HTERT RPE-1 (cell line): ENCODE data around the gene ANKRD39.

ENCODE experiments used
- in situ Hi-C: fragments of 300-500 bp; cut with MboI; formaldehyde crosslinking; loops from 4 replicates; pipeline ENCODE4 v1.14.3; 2020; ENCODE audit warnings: low sequenced_read_pairs

The ANKRD39 gene

GRCh38 chr2:96831679-96832078 is 26.1 kb downstream of the ANKRD39 start:
- in situ Hi-C loops, result no loop called here

DNA sequence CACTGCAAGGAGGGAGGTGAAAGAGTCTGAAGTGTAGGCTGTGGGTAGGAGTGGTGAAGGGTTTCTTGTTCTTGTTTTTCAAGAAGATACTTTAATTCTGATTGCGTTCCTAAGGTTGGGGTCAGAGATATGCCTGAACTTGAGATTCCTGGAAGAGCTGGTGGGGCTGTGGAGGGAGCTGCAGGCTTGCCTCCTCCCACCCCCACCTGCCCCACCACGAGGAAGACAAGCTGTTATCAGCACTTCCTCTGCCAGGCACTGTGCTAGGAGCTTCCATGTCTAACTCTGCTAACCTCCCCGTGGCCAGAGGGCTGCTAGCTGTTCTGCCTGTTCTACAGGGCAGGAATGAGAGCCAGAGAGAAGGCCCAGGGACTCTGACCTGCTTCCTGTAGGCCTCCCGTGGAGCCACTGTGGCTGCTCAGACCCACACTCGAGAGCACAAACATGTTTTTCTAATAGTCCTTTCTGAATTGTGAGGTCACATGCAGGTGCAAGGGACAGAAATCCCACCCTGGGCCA is 27.7 kb downstream of the ANKRD39 start:
- in situ Hi-C loops, result no loop called here

GRCh38 chr2:96828874-96829273 is 28.9 kb downstream of the ANKRD39 start:
- in situ Hi-C loops, result no loop called here

- in situ Hi-C loops, result no loop called here
Observed at GRCh38 chr2:96828436-96828835, 29.4 kb downstream of the ANKRD39 start.

DNA sequence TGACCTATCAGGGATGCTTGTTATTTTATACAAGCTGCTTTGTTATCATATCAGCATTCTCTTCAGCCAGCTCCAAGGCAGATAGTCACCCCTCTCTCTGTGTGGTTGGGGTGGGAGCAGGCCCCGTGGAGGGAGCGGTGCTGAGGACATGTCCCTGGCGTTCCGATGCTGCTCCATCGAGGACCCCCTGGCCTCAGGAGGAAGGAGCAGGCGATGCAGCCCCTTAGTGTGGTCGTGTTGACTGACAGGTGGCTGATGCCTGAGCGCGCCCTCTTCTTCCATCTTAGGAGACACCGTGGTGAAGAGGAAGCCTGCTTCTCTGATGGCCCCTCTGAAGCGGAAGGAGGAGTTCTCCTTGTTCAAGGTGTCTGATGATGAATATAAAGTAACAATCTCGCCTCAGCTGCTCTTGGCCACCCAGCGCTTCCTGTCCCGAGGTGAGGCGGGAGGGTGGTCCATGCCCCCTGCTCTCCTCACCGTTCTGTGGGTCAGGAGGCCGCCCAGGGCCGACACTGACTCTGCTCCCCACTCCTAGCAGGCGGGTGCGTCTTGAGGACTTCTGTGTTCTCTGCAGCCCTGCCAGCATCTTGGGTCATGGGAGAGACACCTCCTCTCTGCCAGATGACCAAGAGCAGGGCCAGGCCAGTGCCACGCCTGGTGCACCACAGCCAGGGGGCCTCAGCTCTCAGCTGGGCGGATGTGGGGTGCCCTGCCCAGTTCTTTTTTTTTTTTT is 31.1 kb downstream of the ANKRD39 start:
- in situ Hi-C loops, result no loop called here

- in situ Hi-C loops, result no loop called here
Observed at GRCh38 chr2:96825057-96825456, 32.8 kb downstream of the ANKRD39 start.

GRCh38 chr2:96824079-96824870 is 33.5 kb downstream of the ANKRD39 start:
- in situ Hi-C loops, result no loop called here

GRCh38 chr2:96823198-96823597 is 34.6 kb downstream of the ANKRD39 start:
- in situ Hi-C loops, result no loop called here

DNA sequence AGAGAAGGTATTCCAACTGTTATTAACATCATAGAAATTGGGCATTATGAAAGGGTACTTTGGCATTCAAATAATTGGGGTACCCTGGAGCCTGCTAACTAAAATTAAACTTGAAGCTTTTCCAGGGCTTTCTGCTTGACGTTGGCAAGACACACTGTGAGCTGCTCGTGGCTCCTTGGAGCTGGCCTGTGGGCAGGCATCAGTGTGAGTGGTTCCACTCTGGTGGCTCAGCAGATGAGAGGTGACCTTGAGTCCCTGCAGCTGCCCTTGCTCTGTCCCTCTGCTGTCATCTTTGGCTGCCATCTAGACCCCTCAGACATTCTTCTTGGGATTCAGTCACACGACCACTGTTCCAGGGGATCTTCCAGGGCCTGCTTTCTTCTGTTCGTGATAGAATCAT is 35.0 kb downstream of the ANKRD39 start:
- in situ Hi-C loops, result no loop called here

GRCh38 chr2:96821113-96821675 is 36.6 kb downstream of the ANKRD39 start:
- in situ Hi-C loops, result no loop called here

- in situ Hi-C loops, result no loop called here
Observed at GRCh38 chr2:96819876-96820511, 37.8 kb downstream of the ANKRD39 start.

DNA sequence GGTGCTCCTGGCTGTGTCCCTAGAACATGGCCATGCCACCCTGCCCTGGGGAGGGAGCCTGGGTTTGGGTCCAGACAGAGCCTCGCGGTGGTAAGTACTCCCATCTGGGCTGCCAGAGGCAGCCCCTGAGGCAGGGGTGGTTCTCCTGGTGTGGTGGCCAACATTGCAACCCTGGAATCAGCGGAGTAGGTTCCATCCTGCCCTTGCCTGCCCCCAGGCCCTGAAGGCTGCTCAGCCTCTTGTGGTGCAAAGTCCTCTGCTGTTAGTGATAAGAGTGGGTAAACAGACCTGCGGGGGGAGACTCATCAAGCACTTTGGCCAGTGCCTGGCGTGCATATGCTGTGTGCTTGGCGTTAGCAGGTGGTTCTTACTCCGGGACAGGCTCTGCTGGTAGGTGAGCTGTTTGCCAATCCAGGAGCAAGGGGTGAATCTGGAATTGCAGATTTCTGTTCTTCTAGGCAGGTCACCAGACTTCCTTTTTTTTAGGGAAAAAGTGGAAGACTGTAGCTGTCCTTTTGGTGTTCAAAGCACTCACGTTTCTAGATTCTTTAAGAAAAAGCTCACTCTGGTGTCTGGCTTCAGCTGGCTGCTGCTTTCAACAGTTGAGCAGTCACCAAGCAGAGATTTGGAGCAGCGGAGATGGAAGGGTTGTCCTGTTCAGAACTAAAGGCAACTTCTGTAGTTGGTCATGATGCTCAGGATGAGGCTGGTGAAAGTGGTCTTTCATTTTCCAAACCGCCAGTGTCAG is 38.5 kb downstream of the ANKRD39 start:
- in situ Hi-C loops, result no loop called here

- in situ Hi-C loops, result no loop called here
Observed at GRCh38 chr2:96817882-96818281, 39.9 kb downstream of the ANKRD39 start.

DNA sequence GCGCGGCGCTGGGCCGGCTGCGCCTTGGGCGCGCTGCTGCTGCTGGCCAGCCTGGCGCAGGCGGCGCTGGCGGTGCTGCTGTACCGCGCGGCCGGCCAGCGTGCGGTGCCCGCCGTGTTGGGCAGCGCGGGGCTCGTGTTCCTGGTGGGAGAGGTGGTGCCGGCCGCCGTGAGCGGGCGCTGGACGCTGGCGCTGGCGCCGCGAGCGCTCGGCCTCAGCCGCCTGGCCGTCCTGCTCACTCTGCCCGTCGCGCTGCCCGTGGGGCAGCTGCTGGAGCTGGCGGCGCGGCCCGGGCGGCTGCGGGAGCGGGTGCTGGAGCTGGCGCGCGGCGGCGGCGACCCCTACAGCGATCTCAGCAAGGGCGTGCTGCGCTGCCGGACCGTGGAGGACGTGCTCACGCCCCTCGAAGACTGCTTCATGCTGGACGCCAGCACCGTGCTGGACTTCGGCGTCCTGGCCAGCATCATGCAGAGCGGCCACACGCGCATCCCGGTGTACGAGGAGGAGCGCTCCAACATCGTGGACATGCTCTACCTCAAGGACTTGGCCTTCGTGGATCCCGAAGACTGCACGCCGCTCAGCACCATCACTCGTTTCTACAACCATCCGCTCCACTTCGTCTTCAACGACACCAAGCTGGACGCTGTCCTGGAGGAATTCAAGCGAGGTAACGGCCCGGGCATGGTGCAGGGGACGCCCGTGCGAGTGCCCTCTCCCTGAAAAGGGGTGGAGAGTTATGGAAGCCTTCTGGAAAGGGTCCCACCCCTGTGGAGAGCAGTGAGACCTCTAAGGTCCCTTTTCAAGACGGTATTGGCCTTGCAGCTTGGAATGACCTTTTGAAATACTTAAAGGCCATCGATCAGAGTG is 40.7 kb downstream of the ANKRD39 start:
- in situ Hi-C loops, result no loop called here

- in situ Hi-C loops, result no loop called here
Observed at GRCh38 chr2:96816127-96816835, 41.5 kb downstream of the ANKRD39 start, which contains the start of gene CNNM3. TSS of gene CNNM3 (plus strand) at chr2:96816268. CDS start at chr2:96816278, 10 bp downstream.

DNA sequence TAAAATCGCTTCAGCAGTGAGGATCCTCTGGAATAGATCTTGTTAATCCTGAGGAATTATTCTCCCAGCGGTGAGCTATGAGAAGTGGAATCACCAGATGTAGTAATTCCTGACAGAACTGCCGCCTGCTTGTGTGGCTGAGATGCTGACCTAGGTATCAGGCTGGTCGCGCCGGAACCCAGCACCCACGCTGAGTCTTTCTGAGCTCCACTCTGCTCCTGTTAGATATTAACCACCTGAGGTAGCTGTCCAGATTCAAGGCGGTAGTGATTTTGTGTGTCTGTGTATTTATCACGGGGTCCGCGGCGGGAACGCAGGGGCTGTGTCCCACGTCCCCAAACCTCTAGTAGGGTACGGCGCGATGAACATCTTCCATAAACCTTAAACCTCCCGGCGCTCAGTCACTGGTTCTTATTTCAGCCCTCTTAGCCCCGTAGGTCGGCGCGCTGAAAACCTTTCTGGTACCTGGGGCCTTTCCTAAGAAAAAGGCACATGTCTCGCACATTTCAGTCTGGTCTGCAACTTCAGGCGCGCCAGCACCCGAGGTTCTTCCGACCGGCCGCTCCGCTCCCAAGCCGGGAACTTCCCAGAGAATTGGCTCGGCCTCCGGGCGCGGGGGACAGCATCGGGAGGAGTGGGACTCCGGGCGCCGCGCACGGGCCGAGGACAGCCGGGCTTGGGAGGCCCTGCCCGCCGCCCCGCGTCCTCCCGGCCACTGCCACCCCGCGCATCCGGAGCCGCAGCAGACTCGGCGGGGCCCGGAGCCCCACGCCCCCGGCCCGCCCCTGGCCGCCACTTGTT is 42.3 kb downstream of the ANKRD39 start:
- in situ Hi-C loops, result no loop called here

DNA sequence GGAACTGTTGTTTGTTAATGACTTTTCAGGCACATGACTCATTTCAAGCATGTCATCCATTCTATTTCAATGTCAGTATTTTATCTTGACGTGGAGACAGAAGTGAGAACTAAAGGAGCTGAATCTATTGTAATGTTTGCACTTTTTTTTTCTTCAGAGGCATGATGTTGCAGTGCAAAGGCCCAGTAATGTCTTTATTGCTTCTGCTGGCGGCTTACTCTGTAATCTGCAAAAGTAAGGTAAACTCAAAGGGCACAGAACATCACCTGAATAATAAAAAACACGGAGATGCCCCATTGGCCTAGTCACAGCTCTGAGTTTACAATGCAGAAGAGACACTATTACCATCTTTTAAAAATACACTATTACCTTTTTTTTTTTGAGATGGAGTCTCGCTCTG is 44.2 kb downstream of the ANKRD39 start:
- in situ Hi-C loops, result no loop called here

GRCh38 chr2:96811917-96812316 is 45.9 kb downstream of the ANKRD39 start:
- in situ Hi-C loops, result no loop called here
